HS-27A (cell line): ENCODE results near the gene GALNT9.
"Not testable (repeated sequence)": the region's sequence is repeated elsewhere in the genome, so short reads cannot be mapped to it uniquely, and the experiment has no call there.

ENCODE experiments used
- DNase-seq: peaks from one replicate; pipeline ENCODE4 v3.0.0-alpha.2; 2012; ENCODE audit warnings: low read depth, missing footprints

Gene GALNT9

DNA sequence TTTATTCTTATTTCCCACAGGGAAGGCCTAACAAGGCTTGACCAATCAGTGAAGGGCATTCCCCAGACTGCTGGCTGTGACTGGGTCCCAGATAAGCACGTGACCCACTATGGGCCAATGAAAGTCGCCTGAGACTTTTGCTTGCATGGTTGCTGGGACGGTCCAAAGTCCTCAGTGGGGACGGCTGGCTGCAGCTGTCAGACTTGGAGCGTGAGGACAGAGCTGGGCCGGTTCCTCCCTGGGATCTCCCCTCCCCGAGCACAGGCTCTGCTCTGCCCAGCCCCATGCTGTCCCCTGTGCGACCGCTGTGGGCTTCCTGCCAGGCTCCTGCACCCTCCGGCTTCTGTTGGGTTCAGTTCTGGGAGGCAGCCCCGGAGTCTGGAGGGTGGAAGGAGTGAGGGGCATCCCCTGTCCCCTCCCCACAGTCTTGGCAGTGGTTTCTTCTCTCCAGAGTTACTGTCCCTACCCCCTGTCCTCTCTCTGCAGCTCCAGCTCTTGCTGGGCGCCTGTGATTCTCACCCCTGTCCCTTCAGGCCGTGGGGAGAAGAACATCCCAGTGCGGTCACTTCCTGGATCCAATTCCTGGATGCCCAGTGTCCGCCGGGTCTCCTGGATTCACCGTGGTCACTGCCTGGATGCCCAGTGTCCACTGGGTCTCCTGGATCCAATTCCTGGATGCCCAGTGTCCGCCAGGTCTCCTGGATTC lies 50.1 kb downstream of the GALNT9 start:
- no peak for DNase-seq

GRCh38 chr12:132278401-132279183 lies 50.8 kb downstream of the GALNT9 start:
- no peak for DNase-seq

- no peak for DNase-seq
These were observed 51.4 kb downstream of the GALNT9 start for GRCh38 chr12:132277949-132278348.

DNA sequence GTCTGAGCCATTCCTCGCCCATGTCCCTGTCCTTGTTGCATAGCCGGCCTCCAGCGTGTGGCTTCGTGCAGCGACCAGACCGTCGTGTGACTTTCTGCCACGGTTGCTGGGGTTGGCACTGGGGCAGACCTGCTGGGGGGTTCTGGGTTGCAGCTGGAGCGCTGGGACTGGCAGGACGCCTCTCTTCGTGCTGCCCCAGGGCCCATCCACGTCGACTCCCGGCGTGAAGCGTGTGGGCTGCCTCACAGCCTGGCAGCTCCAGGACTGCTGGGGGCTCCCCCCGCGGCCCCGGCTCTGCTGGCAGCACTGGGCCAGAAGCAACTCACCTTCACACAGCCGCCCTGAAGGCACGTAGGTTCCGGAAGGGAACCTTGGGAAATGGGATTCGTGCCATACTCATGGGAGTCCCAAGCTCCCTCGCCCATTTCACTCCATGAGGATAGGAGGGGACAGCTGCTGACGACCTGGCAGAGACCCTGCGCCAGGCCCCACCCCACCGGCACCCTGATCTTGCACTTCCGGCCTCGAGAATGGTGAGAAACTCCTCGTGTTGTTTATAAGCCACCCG lies 51.9 kb downstream of the GALNT9 start:
- DNase-seq = no peak

DNA sequence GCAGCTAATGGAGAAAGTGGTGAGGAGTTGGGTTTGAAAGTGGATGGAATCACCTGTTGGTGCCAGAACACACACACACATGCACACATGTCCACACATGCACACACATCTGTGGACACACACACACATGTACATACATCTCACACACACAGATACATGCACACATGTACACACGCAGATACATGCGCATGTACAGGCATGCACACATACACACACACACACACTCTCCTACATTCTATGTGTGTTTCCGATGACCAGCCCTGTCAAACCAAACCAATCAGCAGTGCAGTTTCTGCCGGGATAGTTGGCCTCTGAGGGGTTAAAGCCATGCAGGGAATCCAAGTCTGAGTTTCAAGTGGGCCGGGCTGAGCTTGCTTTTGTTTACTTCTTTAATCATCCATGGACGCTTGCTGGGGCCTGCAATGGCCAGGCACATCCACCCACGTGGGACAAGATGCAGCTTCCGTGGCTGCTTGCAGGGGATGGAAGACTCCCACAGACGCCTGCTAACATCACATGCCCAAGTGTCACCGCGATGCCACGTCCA lies 52.5 kb downstream of the GALNT9 start:
- no peak for DNase-seq

DNA sequence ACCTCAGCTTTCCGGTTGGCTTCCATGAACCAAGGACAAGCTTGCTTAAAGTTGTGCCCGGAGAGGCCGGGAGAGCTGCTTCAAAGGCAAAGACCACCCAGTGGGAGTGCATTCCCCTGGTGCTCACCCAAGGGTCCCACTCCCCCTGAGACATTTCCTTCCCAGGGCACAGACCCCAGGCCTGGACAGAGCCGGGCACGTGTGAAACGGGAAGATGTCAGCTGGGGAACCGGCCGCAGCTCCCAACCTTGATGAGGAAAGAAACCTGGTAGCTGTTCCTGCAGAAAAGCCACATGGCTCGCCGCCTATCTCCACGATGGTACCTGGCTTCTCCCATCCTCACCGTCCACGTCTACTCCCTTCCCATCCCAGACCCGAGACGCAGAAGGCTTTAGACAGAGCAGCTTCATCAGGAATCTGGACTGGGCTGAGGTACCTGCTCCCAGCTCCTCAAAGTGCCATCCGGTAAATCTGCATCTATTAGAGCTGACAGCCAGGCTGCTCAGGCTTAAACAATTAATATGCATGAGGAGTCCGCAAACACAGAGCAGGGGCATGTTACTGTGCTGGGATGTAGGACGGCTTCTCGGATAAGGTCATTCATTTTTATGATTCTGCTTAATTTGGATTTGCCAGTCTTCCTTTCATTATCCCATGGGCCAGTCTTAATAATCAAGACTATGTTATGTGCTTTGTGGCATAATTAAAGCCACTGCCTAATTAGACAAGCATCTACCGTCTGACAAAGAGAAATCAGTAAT lies 53.1 kb downstream of the GALNT9 start:
- DNase-seq = no peak

GRCh38 chr12:132275631-132276030 lies 53.8 kb downstream of the GALNT9 start:
- DNase-seq = no peak

DNA sequence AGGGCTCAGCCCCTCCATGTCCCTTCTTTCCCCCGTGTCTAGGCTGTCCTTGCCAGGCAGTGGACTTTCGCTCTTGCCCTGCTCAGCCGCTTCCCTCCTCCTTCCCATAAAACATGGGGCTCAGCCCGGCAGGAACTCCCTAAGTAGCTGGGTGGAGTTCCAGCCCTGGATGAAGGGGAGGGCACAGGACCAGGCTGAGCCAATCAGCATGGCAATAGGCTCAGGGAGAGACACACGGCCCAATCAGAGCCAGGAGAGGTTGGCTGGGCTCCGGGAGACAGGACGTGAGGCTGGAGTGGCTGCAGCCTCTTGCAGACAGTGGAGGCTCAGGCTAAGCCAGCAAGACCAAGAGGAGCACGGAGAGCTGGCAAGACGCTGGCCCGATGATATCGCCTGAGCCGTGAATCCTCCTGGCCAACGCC lies 54.3 kb downstream of the GALNT9 start:
- DNase-seq = no peak

GRCh38 chr12:132273992-132274334 lies 55.4 kb downstream of the GALNT9 start:
- no peak for DNase-seq

DNA sequence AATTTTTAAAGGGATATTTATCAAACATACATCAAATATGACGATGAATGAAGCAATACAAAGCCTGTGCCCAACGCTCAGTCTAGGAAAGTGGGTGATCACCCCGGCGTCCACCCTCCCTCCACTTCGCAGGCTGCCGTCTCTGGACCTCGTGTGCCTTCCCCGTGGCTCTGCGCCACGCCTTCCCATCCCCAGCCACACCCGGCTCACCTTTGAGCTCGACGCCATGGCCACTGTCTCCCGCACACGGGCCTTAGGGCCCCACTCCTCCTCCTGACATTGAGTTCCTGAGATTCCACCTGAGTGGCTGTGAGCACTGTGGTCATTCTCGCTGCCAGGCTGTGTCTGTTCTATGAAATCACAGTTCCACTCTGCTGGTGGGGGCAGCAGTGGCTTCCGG lies 56.7 kb downstream of the GALNT9 start:
- no peak for DNase-seq

DNA sequence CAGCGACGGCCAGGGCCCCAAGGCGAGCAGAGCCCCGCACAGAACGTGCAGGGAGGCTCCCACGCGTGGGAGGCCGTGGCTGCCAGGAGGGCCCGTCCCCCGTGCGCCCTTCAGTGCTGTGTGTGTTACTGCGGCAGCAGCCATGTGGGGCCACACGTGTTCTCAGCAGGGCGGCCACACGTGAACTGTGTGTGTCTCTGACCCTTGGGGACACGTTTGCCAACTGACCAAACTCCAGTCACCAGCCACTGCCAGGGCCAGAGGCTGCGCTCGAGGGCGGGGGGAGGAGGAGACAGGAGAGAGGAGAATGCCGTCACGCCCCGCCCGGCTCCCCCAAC lies 57.7 kb downstream of the GALNT9 start:
- DNase-seq = no peak

DNA sequence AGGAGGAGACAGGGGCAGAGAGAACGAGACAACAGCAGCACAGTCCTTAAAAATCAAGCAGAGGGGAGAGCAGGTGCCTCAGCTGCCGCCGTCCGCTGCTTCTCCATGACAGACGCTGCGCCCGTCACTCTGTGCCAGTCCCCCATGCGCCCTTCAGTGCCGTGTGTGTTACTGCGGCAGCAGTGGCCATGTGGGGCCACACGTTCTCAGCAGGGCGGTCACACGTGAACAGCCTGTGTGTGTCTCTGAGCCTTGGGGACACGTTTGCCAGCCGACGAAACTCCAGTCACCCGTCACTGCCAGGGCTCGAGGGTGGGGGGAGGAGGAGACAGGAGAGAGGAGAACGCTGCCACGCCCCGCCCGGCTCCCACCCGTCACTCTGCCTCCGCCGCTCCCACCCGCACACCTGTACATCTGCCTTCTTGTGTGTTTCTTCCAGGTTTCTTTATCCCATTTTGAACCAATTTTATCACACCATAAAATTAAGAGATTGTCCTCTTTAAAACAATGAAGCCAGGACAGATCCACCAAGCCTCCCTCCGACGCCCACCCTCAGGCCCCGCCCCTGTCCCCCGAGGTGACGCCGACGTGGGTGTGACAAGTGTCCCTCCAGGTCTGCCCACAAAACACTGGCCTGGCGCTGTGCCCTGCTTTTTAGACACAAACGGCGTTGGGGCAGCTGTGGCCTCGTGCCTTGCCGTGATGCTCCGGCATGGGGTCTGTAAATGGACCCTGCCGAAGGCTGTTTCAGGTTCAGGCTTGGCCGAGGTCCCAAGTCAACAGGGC lies 58.2 kb downstream of the GALNT9 start:
- no peak for DNase-seq

DNA sequence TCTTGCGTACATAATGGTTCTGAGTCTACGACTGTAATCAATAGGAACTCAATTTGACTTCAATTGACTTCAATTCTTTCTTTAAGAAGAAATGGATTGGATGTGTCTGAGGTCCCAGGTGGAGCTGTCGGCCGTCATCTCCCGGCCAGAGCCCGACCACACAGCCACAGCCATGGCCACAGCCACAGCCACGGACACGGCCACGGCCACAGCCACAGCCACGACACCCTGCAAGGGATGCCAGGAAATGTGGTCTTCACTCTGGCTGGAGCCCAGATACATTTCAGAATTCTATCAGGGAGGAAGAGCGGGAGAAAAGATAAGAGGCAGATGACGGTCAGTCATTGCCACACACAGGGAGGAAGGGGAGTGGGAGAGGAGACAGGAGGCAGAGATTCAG lies 58.9 kb downstream of the GALNT9 start:
- no peak for DNase-seq

- DNase-seq = no peak
These were observed 60.0 kb downstream of the GALNT9 start for GRCh38 chr12:132269271-132269968.

DNA sequence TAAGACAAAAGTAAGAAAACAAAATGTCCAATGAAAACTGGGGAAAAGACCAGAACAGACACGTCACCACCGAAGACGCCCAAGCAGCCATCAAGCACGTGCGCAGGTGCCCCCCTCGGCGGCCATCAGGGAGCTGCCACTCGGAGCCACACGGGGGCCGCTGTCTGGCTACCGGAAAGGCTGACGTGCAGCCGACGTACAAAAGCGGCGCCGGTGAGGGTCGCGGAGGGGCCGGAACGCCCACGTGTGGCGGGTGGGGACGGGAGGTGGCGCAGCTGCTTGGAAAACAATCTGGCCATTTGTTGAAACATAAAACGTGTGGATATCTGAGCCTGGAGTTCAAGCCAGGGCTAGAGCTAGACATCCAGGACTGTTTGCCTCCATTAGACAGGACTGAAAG lies 60.7 kb downstream of the GALNT9 start:
- DNase-seq = no peak

- no peak for DNase-seq
These were observed 61.5 kb downstream of the GALNT9 start for GRCh38 chr12:132267873-132268272.

GRCh38 chr12:132266802-132267201 lies 62.6 kb downstream of the GALNT9 start:
- no peak for DNase-seq

- no peak for DNase-seq
These were observed 63.0 kb downstream of the GALNT9 start for GRCh38 chr12:132266370-132266769.

DNA sequence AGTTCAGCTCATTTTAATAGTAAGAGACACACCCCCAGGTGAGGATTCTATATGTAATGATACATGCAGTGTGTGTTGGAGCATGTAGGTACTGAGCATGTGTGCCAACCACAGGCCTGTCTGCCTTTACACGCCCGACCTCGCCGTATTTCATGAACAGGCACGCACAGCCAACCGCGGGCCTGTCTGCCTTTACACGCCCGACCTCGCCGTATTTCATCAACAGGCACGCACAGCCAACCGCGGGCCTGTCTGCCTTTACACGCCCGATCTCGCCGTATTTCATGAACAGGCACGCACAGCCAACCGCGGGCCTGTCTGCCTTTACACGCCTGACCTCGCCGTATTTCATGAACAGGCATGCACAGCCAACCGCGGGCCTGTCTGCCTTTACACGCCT lies 63.6 kb downstream of the GALNT9 start:
- not testable (repeated sequence) for DNase-seq

DNA sequence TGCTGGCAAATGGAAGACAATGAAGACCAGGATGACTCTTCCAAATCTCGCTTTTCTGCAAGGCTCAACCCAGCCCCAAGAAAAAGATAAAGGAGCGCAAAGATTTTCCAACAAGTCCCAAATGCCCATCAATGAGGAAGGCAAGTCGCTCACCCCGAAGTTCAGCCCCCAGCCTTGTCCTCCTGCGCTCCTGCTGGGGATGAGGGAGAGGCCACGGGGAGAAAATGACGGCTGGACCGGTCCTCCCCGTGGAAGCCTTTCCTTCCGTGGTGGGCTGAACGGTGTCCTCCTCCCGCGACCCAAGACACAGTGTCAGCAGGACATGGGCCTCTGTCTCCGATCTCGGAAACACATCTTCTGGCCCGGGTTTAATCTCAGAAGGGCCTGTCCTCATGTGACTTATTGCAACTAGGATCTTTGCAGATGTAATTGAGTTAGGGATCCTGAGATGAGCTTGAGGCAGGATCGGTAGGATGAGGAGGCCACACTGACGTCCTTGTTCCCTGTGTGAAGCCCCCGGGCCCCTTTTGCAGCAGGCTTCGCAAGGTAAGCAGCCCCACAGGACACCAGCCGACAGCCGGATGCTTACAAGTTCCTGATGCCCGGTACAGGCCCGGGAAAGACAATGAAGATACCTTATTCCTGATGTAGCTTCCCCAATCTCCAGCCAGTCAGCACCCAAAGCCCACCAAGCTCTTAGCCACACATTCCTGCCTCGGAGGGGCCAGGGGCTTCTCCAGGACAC lies 64.2 kb downstream of the GALNT9 start:
- DNase-seq = no peak
